Endothelial cell of umbilical vein (primary cell): ENCODE data around the gene GSTM4.

Experiments
- CTCF ChIP-seq, 2 donors: IDR thresholded peaks; 1 replicate in 1 of 2; 2 replicates in 1 of 2; pipeline ENCODE4 v1.5.1; 2011; ENCODE audit warnings: low read length in 2 of 2, mild to moderate bottlenecking in 2 of 2, moderate library complexity in 2 of 2, control low read depth in 1 of 2, inconsistent platforms in 1 of 2, low read depth in 1 of 2; ENCODE audit not compliant: insufficient read depth in 1 of 2; ENCODE audit errors: extremely low read depth in 1 of 2
- EZH2 ChIP-seq: IDR thresholded peaks from 2 replicates; pipeline ENCODE4 v1.6.1; 2012; ENCODE audit warnings: borderline replicate concordance, low read depth, mild to moderate bottlenecking, moderate library complexity, low read length, inconsistent platforms; ENCODE audit not compliant: severe bottlenecking
- GATA2 ChIP-seq: IDR thresholded peaks from 2 replicates; pipeline ENCODE4 v1.7.0; 2011; ENCODE audit warnings: low read depth, mild to moderate bottlenecking, moderate library complexity, mixed read lengths, low read length; ENCODE audit not compliant: insufficient read length, insufficient read depth
- MAX ChIP-seq: IDR thresholded peaks from 2 replicates; pipeline ENCODE4 v1.6.1; 2011; ENCODE audit not compliant: insufficient read depth, insufficient read length
- MYC ChIP-seq: IDR thresholded peaks from one replicate; pipeline ENCODE4 v1.6.1; 2011; ENCODE audit warnings: mild to moderate bottlenecking, low read depth, low read length
- POLR2A ChIP-seq: IDR thresholded peaks from 2 replicates; pipeline ENCODE4 v1.6.1; 2012; ENCODE audit warnings: low read depth, mild to moderate bottlenecking, control low read depth, low read length

- TF ChIP-seq CTCF (IDR thresholded peaks at IDR 0.05; ENCODE audit: extremely low read depth in 1 of 2, insufficient read depth in 1 of 2, low read depth in 1 of 2, low read length in 2 of 2) = no peak
- no peak for TF ChIP-seq MYC
- TF ChIP-seq GATA2 = no peak
- TF ChIP-seq POLR2A = no peak
- TF ChIP-seq MAX = no peak
- no peak for TF ChIP-seq EZH2
Observed at GRCh38 chr1:109657970-109658369, 2.1 kb downstream of the GSTM4 start.
